ENCODE measurements around the gene IGSF1.

DNA sequence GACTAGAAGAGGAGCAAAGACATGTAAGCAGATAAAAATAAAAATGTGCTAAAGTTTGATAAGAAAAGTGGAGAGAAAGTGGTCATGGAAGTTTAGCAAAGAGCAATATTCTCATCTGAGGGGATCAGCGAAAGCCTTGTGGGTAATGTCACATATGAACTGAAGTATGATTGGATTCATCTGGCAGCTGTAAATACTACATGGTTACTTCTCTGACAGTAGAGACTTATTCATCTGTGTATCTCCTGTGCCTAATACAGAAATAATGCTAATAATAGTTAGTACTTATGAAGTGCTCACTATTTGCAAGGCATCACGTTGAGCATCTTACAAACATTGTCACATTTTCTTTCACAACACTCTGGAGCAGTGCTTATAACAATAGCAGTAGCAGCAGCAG is 8.9 kb upstream of the IGSF1 start:
- TF ChIP-seq POLR2AphosphoS5 (IDR thresholded peaks at IDR 0.05; ENCODE audit: borderline replicate concordance, low read depth, low read length) (no peak), EZH2 (IDR thresholded peaks at IDR 0.05) (no peak)

Data from SK-N-MC (cell line).